H7 (cell line): ENCODE measurements around the gene HRC. TPM values are rescaled to one million over a fixed set of nuclear protein-coding genes. Genes with fewer than 3 reads are reported as not detected.

ENCODE experiments used
- DNase-seq: peaks from one replicate; pipeline ENCODE4 v3.0.0; 2012
- H3K27me3 ChIP-seq: 2 replicates; pipeline ENCODE4 v1.6.0; 2011; ENCODE audit warnings: mild to moderate bottlenecking, low read length; ENCODE audit not compliant: control insufficient read depth, insufficient read depth
- H3K36me3 ChIP-seq: replicated peaks from 2 replicates; pipeline ENCODE4 v1.5.1; 2011; ENCODE audit warnings: low read length; ENCODE audit not compliant: control insufficient read depth, insufficient read depth
- H3K4me3 ChIP-seq: 2 replicates; pipeline ENCODE4 v1.5.1; 2011; ENCODE audit warnings: low read depth, mild to moderate bottlenecking, control low read depth, low read length, moderate library complexity; ENCODE audit not compliant: insufficient read depth
- total RNA-seq: library from RNA; depleted of rRNA; stranded (reverse); fragments of >200 nt; shearing (Covaris generic); gene quantifications from 2 replicates; pipeline ENCODE4 v1.2.3, GENCODE V29; 2014

Gene HRC
- total RNA-seq, 1 experiment from 2014 or later, result 0.45 TPM

DNA sequence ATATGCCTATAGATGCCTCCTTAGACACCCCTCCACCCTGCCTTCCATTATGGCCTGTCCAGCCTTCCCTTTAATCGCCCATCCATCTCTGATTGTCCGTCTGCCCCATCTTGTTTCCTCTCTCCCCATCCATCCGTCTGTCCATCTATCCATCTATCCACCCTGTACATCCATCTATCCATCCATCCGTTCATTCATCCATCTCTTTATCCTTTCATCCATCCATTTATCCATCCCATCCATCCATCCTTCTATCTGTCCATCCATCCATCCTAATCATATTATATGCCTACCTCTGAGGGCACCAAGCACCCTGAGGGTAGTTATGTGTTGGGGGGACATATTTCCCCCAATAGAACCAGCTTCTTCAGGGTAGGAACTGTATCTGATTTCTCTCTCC is 25.5 kb upstream of the HRC start:
- Histone ChIP-seq H3K36me3 (no peaks in the 10 kb centered on the region), H3K27me3 (no peaks in the 10 kb centered on the region), H3K4me3 (no peak overlapping the region)
- no peak for DNase-seq

DNA sequence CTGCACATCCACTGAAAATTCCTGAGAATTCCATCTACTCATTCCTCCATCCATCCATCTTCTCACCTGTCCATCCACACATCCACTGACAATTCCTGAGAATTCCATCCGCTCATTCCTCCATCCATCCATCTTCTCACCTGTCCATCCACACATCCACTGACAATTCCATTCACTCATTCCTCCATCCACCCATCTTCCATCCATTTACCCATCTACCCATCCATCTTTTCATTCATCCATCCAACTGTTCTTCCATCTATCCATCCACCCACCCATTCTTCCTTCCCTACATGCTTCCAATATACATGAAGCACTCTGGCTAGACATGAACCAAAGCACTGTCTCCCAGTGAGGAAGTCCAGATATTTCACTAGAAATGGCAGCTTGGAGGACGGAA is 18.0 kb upstream of the HRC start:
- no peaks in the 10 kb centered on the region; the same call in 1 of the 2 replicates for H3K36me3 ChIP-seq
- no peaks in the 10 kb centered on the region; the same call in 1 of the 2 replicates for H3K27me3 ChIP-seq
- DNase-seq, result no peak
- no peak overlapping the region for H3K4me3 ChIP-seq

DNA sequence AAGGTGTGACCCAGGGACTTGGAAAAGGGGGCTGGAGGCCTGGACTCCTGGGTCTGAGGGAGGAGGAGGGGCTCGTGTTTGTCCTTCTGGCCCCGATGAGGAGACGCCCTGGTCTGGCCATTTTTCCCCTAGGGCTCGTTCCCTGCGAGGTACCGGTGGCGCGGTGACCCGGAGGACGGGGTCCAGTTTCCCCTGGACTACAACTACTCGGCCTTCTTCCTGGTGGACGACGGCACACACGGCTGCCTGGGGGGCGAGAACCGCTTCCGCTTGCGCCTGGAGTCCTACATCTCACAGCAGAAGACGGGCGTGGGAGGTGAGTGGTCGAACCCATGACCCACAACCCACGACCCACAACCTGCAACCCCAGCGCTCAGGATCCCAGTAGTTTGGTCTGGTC is 13.2 kb upstream of the HRC start:
- H3K36me3 ChIP-seq, result no peaks in the 10 kb centered on the region
- no peak overlapping the region for H3K4me3 ChIP-seq
- DNase-seq, result peak; percentile 30
- H3K27me3 ChIP-seq, result peaks cover 18% of the 10 kb centered on the region

DNA sequence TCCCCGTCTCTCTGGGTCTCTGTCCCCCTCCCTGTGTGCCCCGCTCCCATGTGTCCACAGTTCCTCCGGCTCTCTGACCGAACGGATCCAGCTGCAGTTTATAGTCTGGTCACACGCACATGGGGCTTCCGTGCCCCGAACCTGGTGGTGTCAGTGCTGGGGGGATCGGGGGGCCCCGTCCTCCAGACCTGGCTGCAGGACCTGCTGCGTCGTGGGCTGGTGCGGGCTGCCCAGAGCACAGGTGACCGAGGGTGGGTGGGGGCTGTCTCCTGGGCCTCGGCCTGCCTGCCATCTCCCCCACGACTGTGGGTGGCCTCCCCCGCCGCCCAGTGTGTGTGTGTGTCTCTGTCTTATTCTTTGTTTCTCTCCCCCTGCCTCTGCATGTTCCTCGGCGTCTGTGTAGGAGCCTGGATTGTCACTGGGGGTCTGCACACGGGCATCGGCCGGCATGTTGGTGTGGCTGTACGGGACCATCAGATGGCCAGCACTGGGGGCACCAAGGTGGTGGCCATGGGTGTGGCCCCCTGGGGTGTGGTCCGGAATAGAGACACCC is 12.7 kb upstream of the HRC start:
- H3K27me3 ChIP-seq, result peaks cover 18% of the 10 kb centered on the region
- DNase-seq, result peak; percentile 46
- H3K4me3 ChIP-seq, result no peak overlapping the region
- no peaks in the 10 kb centered on the region for H3K36me3 ChIP-seq

DNA sequence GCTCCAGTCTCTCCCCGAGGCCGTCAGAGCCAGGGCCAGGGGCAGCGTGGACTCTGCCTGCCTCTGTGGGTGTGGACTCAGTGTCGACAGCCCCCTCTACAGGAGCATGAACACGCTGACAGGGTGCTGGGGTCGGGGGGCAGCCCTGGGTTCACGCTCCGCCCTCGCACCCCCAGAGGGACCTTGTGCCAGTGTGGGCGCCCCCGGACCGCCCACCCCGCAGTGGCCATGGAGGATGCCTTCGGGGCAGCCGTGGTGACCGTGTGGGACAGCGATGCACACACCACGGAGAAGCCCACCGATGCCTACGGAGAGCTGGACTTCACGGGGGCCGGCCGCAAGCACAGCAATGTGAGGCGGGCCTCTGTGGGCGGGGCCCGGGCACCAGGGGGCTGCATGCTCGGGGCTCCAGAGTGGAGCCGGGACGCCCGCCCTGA is 10.7 kb upstream of the HRC start:
- peak; percentile 91 for DNase-seq
- Histone ChIP-seq H3K4me3 (peak overlapping the region; percentile 25; the same call in 1 of the 2 replicates), H3K36me3 (no peaks in the 10 kb centered on the region)

DNA sequence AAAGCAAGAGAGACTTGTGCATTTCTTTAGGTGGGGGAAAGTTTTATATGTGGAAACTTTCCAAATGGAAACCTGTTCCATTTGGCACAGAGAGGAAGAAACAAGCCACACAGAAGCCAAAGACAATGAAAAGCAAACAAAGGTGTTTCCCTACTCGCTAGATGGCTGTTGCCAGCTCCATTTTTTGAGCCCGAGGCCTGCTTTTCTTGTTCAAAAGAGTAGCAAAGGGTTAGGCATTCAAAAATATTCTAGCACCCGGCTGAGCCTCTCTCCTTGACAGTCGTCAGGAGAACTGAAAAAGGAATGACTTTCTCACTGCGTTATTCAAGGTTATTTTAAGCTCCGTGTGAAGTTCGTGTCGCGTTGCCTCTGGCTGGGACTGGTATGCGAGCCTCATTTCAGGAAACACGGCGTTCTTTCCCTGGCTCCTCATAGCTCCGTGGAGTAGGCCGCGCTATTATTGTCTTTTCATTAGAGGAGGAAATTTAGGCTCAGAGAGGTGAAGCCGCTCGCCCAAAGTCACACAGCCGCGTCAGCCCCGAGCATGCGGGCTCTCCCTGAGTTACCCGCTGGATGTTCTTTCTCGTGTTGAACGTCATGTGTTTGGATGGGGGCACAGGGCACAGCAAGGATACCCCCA is 10.0 kb upstream of the HRC start:
- H3K27me3 ChIP-seq, result peaks cover 18% of the 10 kb centered on the region
- DNase-seq, result no peak
- H3K36me3 ChIP-seq, result no peaks in the 10 kb centered on the region
- H3K4me3 ChIP-seq, result peak overlapping the region; percentile 25; the same call in 1 of the 2 replicates

More for the DNA sequence above, 10.7 kb upstream of the HRC start:
- peaks cover 18% of the 10 kb centered on the region for H3K27me3 ChIP-seq

DNA sequence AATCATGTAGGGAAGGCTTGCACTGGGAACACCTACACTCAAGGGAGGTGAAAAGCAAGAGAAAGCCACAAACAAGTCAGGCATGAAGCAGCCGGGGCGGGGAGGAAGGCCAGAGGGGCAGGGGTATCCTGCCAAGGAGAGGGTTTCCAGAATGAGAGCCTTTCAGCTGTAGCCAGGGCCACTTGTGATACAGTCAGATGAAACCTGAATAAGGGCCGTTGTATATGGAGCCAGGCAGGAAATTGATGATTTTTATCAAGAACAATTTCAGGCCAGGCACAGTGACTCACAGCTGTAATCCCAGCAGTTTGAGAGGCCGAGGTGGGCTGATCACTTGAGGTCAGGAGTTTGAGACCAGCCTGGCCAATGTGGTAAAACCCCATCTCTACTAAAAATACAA is 6.8 kb upstream of the HRC start:
- H3K27me3 ChIP-seq, result peaks cover 28% of the 10 kb centered on the region
- DNase-seq, result no peak
- H3K4me3 ChIP-seq, result no peak overlapping the region
- no peaks in the 10 kb centered on the region for H3K36me3 ChIP-seq

DNA sequence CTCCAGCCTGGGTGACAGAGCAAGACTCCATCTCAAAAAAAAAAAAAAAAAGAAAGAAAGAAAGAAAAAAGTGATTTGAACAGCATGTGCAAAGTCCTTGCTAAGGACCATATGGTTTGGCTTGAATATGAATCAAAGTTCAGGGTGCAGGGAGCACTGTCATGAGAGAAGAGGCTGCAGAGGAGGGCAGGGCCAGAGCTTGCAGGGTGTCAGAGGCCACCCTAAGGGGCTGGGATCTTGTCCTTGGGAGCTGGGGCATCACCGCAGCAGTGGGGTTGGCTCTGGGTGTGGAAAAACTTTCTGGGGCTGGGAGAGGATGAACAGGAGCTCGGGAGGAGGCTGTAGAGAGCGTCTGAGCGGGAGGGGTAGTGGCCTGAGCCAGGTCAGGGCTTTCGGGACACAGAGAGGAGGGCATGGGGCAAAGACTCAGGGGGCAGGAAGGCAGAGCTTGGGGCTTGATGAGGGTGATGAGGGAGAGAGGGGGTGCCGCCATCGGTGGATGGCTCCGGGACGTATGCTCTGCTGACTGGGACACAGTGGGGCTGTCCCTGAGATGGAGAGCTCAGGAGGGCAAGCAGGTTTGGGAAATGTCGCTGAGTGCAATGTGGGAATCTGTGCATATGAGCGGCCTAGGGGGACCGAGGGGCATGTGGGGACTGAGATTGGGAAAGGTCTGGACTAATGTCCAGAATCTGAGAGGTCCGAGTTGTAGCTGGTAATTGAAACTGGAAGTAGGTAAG is 5.4 kb upstream of the HRC start:
- H3K4me3 ChIP-seq, result no peak overlapping the region
- peaks cover 24% of the 10 kb centered on the region for H3K27me3 ChIP-seq
- no peaks in the 10 kb centered on the region for H3K36me3 ChIP-seq
- DNase-seq, result peak; percentile 22

DNA sequence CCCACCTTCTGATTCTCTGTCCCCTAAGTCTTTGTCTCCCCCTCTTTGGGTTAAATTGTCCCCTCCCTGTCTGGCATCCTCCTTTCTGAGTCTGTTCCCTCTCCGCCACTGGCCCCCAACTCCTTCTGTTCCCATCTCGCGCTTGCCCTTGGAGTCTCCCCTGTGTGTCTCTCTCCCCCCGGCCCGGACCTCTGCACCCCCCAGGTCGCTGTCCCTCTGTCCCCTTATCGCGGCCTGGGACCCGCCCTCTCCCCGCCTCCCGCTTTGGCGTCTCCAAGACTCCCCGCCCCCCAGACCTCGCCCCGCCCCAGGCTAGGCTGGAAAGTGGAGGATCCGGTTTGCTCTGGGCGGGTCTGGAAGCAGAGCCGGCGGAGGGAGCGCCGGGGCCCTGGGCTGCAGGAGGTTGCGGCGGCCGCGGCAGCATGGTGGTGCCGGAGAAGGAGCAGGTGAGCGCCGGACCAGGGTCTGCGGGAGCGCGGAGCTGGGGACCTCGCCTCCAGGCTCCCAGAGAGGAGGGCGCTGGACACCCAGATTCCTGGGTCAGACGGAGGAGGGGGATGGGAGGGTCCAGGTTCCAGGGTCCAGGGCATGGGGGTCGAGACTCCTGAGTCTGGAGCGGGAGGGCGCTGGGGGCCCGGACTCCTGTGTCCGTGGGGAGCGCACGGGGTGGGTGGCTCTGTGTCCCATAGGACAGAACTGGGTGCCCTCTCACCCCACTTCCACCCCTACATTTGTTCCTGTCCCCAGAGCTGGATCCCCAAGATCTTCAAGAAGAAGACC is 2.4 kb upstream of the HRC start, which contains the start of gene TRPM4:
TRPM4 (plus strand) TSS at position 348 of the 780 bp plus-strand sequence; CDS start at position 423, 75 bp downstream.
- Histone ChIP-seq H3K36me3 (no peaks in the 10 kb centered on the region), H3K27me3 (peaks cover 26% of the 10 kb centered on the region), H3K4me3 (peak within 1 kb of the TSS; percentile 73)
- DNase-seq, result peak; percentile 98

DNA sequence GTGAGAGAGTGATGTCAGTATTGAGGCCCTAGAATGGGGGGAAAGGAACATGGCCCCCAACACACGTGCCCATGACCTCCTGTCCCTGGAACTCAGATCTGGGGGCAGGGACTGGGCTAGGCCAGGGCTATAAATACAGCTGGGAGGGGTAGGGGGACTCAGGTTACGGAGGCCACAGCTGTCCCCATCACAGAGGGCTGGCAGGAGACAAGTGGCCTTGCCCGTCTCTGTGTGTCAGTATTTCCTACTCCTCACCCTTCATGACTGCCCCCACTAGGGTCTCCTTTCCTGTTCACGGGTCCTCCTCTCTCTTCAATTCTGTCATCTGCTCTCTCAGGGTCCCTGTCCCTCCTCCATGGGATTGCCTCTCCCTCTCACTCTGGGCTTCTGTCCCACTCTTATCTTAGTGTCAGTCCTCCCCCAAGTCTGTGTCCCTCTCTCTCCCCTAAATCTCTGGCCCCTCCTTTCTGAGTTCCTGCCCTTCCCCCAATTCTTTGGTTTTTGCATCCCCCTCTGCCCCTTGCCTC is 687 bp upstream of the HRC start:
- H3K36me3 ChIP-seq, result no peaks in the 10 kb centered on the region
- DNase-seq, result peak; percentile 49
- peaks cover 35% of the 10 kb centered on the region for H3K27me3 ChIP-seq
- H3K4me3 ChIP-seq, result no peak overlapping the region

DNA sequence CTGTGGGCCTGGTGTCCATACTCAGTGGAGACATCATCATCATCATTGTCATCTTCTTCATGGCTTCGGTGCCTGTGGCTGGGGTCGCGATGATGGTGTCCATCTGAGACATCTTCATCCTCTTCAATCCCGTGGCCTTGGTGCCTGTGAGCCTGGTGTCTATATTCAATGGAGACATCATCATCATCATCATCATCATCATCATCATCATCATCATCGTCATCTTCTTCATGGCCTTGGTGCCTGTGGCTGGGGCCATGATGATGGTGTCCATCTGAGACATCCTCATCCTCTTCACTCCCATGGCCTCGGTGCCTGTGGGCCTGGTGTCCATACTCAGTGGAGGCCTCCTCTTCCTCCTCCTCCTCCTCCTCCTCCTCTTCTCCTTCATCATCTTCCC is 917 bp downstream of the HRC start:
- no peak for DNase-seq
- H3K36me3 ChIP-seq, result no peaks in the 10 kb centered on the region
- H3K27me3 ChIP-seq, result peaks cover 38% of the 10 kb centered on the region

DNA sequence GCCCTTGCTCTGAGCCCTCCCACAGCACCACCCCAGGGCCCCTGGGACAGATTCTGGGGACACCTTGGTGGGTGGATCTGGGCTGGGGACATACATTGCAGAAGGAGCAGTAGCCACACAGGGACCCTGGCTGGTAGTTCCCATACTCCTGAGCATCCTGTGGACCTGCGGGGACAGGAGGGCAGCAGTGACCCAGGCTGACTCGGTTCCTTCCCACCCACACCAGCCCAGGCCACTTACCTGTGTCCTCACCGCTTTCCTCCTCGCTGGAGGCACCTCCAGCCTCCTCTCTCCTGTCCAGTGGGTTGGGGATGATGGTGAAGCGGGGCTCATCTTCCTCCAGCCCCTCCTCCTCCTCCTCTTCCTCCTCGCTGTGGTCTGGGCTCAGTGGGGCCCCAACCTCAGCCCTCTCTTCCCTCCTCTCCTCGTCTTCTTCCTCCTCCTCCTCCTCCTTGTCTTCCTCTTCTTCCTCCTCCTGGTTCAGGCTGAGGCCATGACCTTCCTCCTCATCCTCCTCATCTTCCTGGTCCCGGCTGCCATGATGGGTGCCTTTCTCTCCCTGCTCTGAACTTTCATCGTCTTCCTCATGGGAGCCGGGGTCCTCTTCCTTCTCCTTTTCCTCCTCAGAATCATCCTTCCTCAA is 1.9 kb downstream of the HRC start:
- DNase-seq, result no peak
- Histone ChIP-seq H3K36me3 (no peaks in the 10 kb centered on the region), H3K4me3 (no peak overlapping the region), H3K27me3 (peaks cover 36% of the 10 kb centered on the region)

More for the DNA sequence above, 917 bp downstream of the HRC start:
- H3K4me3 ChIP-seq, result no peak overlapping the region

DNA sequence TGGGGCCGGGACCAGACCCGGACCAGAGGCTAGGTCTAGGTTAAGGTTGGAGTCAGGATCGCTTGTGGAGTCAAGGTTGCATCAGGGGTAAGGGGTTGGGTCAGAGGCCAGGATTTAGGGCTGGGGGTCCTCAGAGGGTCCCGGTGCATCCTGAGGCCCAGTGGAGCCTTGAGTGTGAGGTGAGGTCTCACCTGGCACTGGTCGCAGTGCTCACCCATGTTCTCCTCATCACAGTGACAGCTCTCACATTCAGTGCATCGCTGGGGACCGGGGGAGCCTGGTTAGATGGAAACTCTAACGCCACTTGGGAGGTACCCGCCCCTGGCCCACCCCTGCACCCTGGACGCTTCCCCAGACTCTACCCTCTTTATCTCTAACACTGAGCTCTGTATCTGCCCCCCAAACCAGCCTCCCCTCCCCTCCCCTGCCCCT is 3.1 kb downstream of the HRC start:
- peaks cover 30% of the 10 kb centered on the region for H3K27me3 ChIP-seq
- H3K36me3 ChIP-seq, result no peaks in the 10 kb centered on the region
- DNase-seq, result no peak
- peak overlapping the region; percentile 25; the same call in 1 of the 2 replicates for H3K4me3 ChIP-seq
